Muscle layer of colon (tissue), 2 donors: ENCODE results near the gene POLR1B.
"Not testable (repeated sequence)": the region's sequence is repeated elsewhere in the genome, so short reads cannot be mapped to it uniquely, and the experiment has no call there.

Experiments used
- H3K27ac ChIP-seq: one replicate; pipeline ENCODE4 v1.7.0; 2013; ENCODE audit warnings: low read depth, mild to moderate bottlenecking, low read length, moderate library complexity
- H3K27me3 ChIP-seq, 2 donors: one replicate each; pipeline ENCODE4 v1.7.0; 2013; ENCODE audit warnings: low read length in 2 of 2, mild to moderate bottlenecking in 2 of 2; ENCODE audit not compliant: insufficient read depth in 2 of 2, control insufficient read depth in 1 of 2
- H3K36me3 ChIP-seq: one replicate; pipeline ENCODE4 v1.7.0; 2013; ENCODE audit warnings: mild to moderate bottlenecking, low read length; ENCODE audit not compliant: insufficient read depth
- H3K4me1 ChIP-seq: one replicate; pipeline ENCODE4 v1.7.0; 2013; ENCODE audit warnings: mild to moderate bottlenecking, low read length; ENCODE audit not compliant: insufficient read depth
- H3K4me3 ChIP-seq, 2 donors: one replicate each; pipeline ENCODE4 v1.7.0; 2013; ENCODE audit warnings: low read length in 2 of 2, low read depth in 1 of 2, mild to moderate bottlenecking in 1 of 2, moderate library complexity in 1 of 2
- H3K9ac ChIP-seq: one replicate; pipeline ENCODE4 v1.7.0; 2013; ENCODE audit warnings: low read length
- H3K9me3 ChIP-seq: one replicate; pipeline ENCODE4 v1.7.0; 2013; ENCODE audit warnings: mild to moderate bottlenecking, low read length
- donor health status: abdominal sarcoma.
- donor health status: Adenocarcinoma of cecum.

Gene POLR1B

DNA sequence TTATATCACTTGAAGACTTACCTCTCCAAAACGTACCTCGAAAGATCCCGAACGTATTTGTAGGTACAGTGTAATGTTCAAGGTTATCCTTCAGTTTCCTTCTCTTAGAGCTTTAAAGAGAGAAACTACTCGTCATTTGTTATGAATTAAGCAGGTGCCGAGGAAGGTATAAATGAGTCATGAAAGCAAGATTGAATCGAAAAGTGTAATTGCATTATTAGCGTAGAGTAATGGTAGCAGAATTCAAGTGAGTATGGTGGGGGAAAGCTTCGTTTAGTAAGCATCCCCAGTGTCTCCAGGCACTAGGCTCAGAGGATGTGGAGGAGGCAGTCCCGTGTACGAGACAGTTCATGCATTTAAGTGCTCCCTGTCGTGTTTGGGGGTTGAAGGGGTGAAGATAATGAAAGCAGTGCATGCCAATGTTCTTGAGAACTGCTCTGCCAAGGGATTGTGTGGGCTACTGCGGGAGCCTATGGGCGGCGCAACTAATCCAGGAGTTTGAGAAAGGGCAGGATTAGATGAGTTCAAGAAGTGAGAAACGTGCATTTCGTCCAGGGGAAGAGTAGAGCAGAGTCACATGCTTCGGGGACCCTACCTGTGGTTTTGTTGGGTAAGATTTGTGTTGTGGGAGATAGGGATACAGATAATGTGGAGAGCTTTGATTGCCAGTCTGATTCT is 858 bp downstream of the POLR1B start:
- Histone ChIP-seq H3K4me1 (peaks cover 20% of the 10 kb centered on the region), H3K9ac (peak overlapping the region; percentile 66), H3K27me3 (no peaks in the 10 kb centered on the region), H3K4me3 (peak overlapping the region; percentile 83 to 96), H3K36me3 (peaks cover 10% of the 10 kb centered on the region), H3K27ac (no peak overlapping the region), H3K9me3 (no peaks in the 10 kb centered on the region)

GRCh38 chr2:112547333-112547732 is 5.1 kb downstream of the POLR1B start:
- no peak overlapping the region for H3K27ac ChIP-seq
- H3K9ac ChIP-seq: no peak overlapping the region
- peaks cover 23% of the 10 kb centered on the region for H3K36me3 ChIP-seq
- H3K9me3 ChIP-seq: no peaks in the 10 kb centered on the region
- H3K4me3 ChIP-seq: no peak overlapping the region
- no peaks in the 10 kb centered on the region for H3K27me3 ChIP-seq
- peaks cover 12% of the 10 kb centered on the region for H3K4me1 ChIP-seq

GRCh38 chr2:112548980-112549379 is 6.7 kb downstream of the POLR1B start:
- no peaks in the 10 kb centered on the region for H3K4me1 ChIP-seq
- no peak overlapping the region for H3K4me3 ChIP-seq
- peaks cover 37% of the 10 kb centered on the region for H3K36me3 ChIP-seq
- H3K27me3 ChIP-seq: no peaks in the 10 kb centered on the region
- H3K27ac ChIP-seq: no peak overlapping the region
- H3K9me3 ChIP-seq: no peaks in the 10 kb centered on the region
- no peak overlapping the region for H3K9ac ChIP-seq

DNA sequence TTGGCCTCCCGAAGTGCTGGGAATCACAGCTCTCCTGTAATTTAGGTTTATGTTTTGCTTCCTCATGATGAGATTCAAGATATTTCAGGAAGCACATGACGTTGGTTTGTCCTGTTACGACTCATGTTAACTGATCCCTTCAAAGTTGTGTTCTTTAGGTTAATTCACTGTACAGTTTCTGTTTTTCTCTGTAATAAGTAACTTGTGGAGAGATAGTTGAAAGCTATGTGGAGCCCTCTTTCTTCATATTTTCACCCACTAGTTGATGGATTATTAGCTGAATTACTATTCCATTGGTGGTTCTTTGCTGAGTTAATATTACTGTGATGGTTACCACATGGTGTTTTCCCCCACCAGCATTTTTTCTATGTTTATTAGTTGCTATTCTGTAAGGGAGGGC is 23.8 kb downstream of the POLR1B start:
- Histone ChIP-seq H3K9ac (no peak overlapping the region), H3K9me3 (peaks cover 6% of the 10 kb centered on the region), H3K4me1 (no peaks in the 10 kb centered on the region), H3K27ac (no peak overlapping the region), H3K27me3 (no peaks in the 10 kb centered on the region), H3K4me3 (no peak overlapping the region), H3K36me3 (peaks cover 54% of the 10 kb centered on the region)

- H3K9me3 ChIP-seq, H3K4me1 ChIP-seq, H3K27me3 ChIP-seq, H3K9ac ChIP-seq, H3K4me3 ChIP-seq, H3K27ac ChIP-seq: not testable (repeated sequence)
- H3K36me3 ChIP-seq: peaks cover 54% of the 10 kb centered on the region
Observed at GRCh38 chr2:112566508-112566907, 24.2 kb downstream of the POLR1B start.

DNA sequence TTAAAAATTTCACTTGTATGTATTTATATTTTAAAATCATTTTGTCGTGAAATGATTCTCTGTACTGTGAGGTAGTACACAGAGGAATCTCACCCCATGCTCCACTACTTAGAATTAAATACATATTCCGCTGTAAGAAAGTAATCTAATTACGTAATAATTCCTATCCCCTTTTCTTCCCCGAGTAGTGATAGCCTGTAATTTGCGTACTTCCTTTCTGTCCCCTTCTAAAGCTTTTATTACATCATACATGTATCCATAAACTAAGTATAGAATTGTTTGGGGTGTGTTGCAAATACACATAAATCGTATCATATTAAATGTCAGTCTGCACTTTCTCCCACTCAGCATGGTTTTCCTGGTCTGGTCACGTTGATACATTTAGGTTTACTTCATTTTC is 29.7 kb downstream of the POLR1B start:
- H3K36me3 ChIP-seq: peaks cover 61% of the 10 kb centered on the region
- no peak overlapping the region for H3K9ac ChIP-seq
- H3K27me3 ChIP-seq: no peaks in the 10 kb centered on the region

GRCh38 chr2:112577756-112578155 is 35.5 kb downstream of the POLR1B start:
- Histone ChIP-seq H3K36me3 (peaks cover 9% of the 10 kb centered on the region), H3K9ac (no peak overlapping the region), H3K9me3 (no peaks in the 10 kb centered on the region), H3K27ac (no peak overlapping the region), H3K4me1 (peaks cover 4% of the 10 kb centered on the region), H3K4me3 (no peak overlapping the region), H3K27me3 (no peaks in the 10 kb centered on the region)

More for the DNA sequence above, 29.7 kb downstream of the POLR1B start:
- Histone ChIP-seq H3K4me3 (no peak overlapping the region), H3K9me3 (peaks cover 6% of the 10 kb centered on the region), H3K27ac (no peak overlapping the region), H3K4me1 (no peaks in the 10 kb centered on the region)

DNA sequence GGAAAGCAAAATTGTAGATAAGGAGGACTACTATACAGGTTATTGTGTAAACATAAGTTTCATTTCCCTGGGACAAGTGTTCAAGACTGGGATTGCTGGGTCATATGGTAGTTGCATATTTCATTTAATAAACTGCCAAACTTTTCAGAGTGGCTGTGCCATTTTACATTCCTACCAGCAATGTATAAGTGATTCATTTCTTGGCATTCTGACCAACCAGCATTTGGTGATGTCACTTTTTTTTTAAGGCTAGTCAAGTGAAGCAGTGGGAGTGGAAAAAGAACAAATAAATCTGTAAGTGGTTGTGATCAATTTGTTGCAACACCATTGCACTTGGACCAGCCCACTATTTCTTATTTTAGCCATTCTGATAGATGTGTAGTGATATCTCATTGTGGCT is 37.0 kb downstream of the POLR1B start:
- Histone ChIP-seq H3K27me3 (no peaks in the 10 kb centered on the region), H3K9ac (no peak overlapping the region), H3K9me3 (no peaks in the 10 kb centered on the region)

DNA sequence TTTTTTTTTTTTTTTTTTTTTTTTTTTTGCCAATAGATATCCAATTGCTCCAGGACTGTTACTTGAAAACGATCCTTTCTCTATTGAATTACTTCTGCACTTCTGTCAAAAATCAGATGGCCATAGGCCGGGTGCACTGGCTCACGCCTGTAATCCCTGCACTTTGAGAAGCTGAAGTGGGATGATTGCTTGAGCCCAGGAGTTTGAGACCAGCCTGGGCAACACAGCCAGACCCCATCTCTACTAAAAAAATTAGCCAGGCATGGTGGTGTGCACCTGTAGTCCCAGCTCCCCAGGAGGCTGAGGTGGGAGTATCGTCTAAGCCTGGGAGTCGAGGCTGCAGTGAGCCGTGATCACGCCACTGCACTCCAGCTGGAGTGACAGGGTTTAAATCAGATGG is 37.8 kb downstream of the POLR1B start:
- no peaks in the 10 kb centered on the region for H3K9me3 ChIP-seq
- H3K27me3 ChIP-seq: no peaks in the 10 kb centered on the region
- no peak overlapping the region for H3K27ac ChIP-seq
- peaks cover 16% of the 10 kb centered on the region for H3K4me1 ChIP-seq
- no peak overlapping the region for H3K9ac ChIP-seq
- no peak overlapping the region for H3K4me3 ChIP-seq
- H3K36me3 ChIP-seq: peaks cover 5% of the 10 kb centered on the region

More for the DNA sequence above, 37.0 kb downstream of the POLR1B start:
- Histone ChIP-seq H3K36me3 (peaks cover 9% of the 10 kb centered on the region), H3K4me1 (peaks cover 13% of the 10 kb centered on the region), H3K4me3 (no peak overlapping the region), H3K27ac (no peak overlapping the region)

- H3K36me3 ChIP-seq: peaks cover 9% of the 10 kb centered on the region
- no peak overlapping the region for H3K9ac ChIP-seq
- H3K9me3 ChIP-seq: no peaks in the 10 kb centered on the region
- no peaks in the 10 kb centered on the region for H3K27me3 ChIP-seq
- H3K4me3 ChIP-seq: no peak overlapping the region
- peaks cover 23% of the 10 kb centered on the region for H3K4me1 ChIP-seq
- H3K27ac ChIP-seq: no peak overlapping the region
Observed at GRCh38 chr2:112582314-112582746, 40.1 kb downstream of the POLR1B start.

GRCh38 chr2:112583497-112584133 is 41.4 kb downstream of the POLR1B start:
- Histone ChIP-seq H3K27me3 (no peaks in the 10 kb centered on the region), H3K4me1 (peaks cover 23% of the 10 kb centered on the region), H3K9ac (peak overlapping the region; percentile 52), H3K9me3 (no peaks in the 10 kb centered on the region), H3K36me3 (peaks cover 13% of the 10 kb centered on the region), H3K4me3 (peak overlapping the region; percentile 63 to 89), H3K27ac (peak overlapping the region; percentile 90)
